Right lobe of liver (tissue), 4 donors: ENCODE results near the gene PPARGC1A.

Experiments
- CTCF ChIP-seq, 4 donors: fragments of 200-600 bp in 3 of 4; fragments of 450-650 bp in 1 of 4; IDR thresholded peaks; one replicate each; pipeline versions ENCODE4 v1.5.1 to v1.8.0; 2016 to 2022; ENCODE audit warnings: antibody characterized with exemption in 4 of 4, mild to moderate bottlenecking in 2 of 4
- POLR2A ChIP-seq: fragments of 450-650 bp; IDR thresholded peaks from one replicate; pipeline ENCODE4 v1.6.1; 2017; ENCODE audit warnings: antibody characterized with exemption, mild to moderate bottlenecking
- donor health status: DM: no; HTN: no; CAD: no.
- donor health status: DM: no; HTN: no; CAD: no.
- donor health status: DM: no; HTN: yes; CAD: no.

- TF ChIP-seq CTCF (IDR thresholded peaks at IDR 0.05): no peak
- TF ChIP-seq POLR2A: no peak
These were observed 43.1 kb upstream of the PPARGC1A start for GRCh38 chr4:23932901-23933308.
